ENCODE results near the gene TENT4A. TPM values are rescaled to one million over a fixed set of nuclear protein-coding genes. Genes with fewer than 3 reads are reported as not detected.

TENT4A gene
- total RNA-seq, 1 experiment from 2014 or later: 29.2 TPM

DNA sequence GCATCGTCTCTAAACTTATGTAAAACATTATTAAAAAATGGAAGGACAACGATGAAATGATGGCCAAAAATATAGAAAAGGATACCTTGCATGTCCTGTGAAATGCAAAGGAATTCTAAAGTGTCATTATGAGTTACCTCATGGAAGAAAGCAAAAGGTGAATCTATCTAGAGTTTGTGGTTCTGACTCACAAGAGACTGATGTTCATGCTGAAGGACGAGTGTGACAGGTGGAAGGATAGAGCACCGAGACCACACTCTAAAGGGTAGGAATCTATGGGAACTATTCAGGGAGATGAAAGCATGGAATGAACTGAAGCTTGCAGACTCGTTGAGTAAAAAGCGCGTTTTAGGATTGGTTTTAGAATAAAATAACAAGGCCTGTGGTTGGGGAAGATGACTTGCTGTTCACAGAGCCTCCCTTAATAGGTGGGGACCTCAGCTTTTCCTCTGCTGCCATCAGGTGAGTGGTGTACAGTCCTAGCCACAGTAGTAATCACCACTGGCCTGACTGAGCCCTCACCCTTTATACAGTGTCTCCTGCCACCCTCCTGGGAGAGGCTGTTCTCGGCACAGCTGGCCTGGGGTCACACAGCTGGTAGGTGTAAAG is 11.2 kb downstream of the TENT4A start (continued):
- TF ChIP-seq, protein P1, sequence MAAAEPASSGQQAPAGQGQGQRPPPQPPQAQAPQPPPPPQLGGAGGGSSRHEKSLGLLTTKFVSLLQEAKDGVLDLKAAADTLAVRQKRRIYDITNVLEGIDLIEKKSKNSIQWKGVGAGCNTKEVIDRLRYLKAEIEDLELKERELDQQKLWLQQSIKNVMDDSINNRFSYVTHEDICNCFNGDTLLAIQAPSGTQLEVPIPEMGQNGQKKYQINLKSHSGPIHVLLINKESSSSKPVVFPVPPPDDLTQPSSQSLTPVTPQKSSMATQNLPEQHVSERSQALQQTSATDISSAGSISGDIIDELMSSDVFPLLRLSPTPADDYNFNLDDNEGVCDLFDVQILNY (CRISPR knock-in tag; IDR thresholded peaks at IDR 0.05): no peak
- TF ChIP-seq ZNF396 (CRISPR knock-in tag; IDR thresholded peaks at IDR 0.05; ENCODE audit: borderline replicate concordance): no peak
- TF ChIP-seq, protein P2, sequence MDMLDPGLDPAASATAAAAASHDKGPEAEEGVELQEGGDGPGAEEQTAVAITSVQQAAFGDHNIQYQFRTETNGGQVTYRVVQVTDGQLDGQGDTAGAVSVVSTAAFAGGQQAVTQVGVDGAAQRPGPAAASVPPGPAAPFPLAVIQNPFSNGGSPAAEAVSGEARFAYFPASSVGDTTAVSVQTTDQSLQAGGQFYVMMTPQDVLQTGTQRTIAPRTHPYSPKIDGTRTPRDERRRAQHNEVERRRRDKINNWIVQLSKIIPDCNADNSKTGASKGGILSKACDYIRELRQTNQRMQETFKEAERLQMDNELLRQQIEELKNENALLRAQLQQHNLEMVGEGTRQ (CRISPR knock-in tag; IDR thresholded peaks at IDR 0.05): no peak
- no peak for TF ChIP-seq ETV6 (CRISPR knock-in tag; IDR thresholded peaks at IDR 0.05)
- no peak for TF ChIP-seq ZNF317 (CRISPR knock-in tag; IDR thresholded peaks at IDR 0.05; ENCODE audit: borderline replicate concordance, low read depth)
- TF ChIP-seq JUN (CRISPR knock-in tag; IDR thresholded peaks at IDR 0.05): no peak
- no peak for TF ChIP-seq RORB (CRISPR knock-in tag; IDR thresholded peaks at IDR 0.05)
- TF ChIP-seq NR2C2 (CRISPR knock-in tag; IDR thresholded peaks at IDR 0.05): no peak
- TF ChIP-seq USF1 (CRISPR knock-in tag; IDR thresholded peaks at IDR 0.05): no peak

DNA sequence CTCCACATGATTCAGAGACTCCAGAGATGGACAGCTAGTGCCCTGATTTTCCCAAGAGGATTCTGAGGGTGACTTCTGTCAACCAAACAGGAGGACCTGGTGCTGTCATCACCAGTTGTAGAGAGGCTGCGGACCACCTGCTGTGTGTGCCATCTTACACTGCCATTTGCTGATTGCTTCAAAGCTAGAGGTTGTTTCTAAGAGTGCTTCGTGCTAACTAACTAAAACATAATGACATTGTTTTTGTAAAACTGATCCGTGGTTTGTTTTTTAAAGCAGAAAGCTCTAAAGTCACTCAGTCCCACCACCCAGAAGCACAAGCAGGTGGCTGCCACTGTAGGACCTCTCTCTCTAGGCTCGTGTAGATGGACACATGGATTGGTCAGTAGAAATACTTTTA is 12.2 kb downstream of the TENT4A start:
- H3K27ac Mint-ChIP-seq: no peak overlapping the region
- ChIA-PET POLR2A (no interaction called here), CTCF (interaction anchor here (1.0 kb wide), 1 partner anchor 90 kb away, joined by 3 read pairs; no protein-coding TSS in a partner anchor)
- ATAC-seq (no peak), DNase-seq (ENCODE audit: low spot score) (no peak)
- TF ChIP-seq, protein P3, sequence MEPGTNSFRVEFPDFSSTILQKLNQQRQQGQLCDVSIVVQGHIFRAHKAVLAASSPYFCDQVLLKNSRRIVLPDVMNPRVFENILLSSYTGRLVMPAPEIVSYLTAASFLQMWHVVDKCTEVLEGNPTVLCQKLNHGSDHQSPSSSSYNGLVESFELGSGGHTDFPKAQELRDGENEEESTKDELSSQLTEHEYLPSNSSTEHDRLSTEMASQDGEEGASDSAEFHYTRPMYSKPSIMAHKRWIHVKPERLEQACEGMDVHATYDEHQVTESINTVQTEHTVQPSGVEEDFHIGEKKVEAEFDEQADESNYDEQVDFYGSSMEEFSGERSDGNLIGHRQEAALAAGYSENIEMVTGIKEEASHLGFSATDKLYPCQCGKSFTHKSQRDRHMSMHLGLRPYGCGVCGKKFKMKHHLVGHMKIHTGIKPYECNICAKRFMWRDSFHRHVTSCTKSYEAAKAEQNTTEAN (CRISPR knock-in tag; IDR thresholded peaks at IDR 0.05): no peak
- TF ChIP-seq ZNF425 (CRISPR knock-in tag; conservative IDR thresholded peaks at IDR 0.05): no peak
- TF ChIP-seq KAT7 (CRISPR knock-in tag; IDR thresholded peaks at IDR 0.05; ENCODE audit: borderline replicate concordance): no peak
- TF ChIP-seq PREB (CRISPR knock-in tag; IDR thresholded peaks at IDR 0.05; ENCODE audit: borderline replicate concordance): no peak
- no peak for TF ChIP-seq ELF4 (CRISPR knock-in tag; IDR thresholded peaks at IDR 0.05; ENCODE audit: low read depth)
- no peak for TF ChIP-seq SMAD3 (CRISPR knock-in tag; IDR thresholded peaks at IDR 0.05; ENCODE audit: borderline replicate concordance)
- no peak for TF ChIP-seq NFE2L1 (CRISPR knock-in tag; IDR thresholded peaks at IDR 0.05)
- TF ChIP-seq FOXJ3 (CRISPR knock-in tag; IDR thresholded peaks at IDR 0.05; ENCODE audit: borderline replicate concordance): no peak
- no peak for TF ChIP-seq JAZF1 (CRISPR knock-in tag; IDR thresholded peaks at IDR 0.05)
- no peak for TF ChIP-seq PRRX2 (CRISPR knock-in tag; IDR thresholded peaks at IDR 0.05)
- TF ChIP-seq RORB (CRISPR knock-in tag; IDR thresholded peaks at IDR 0.05): no peak
- peaks cover 73% of the 10 kb centered on the region for H3K4me1 Mint-ChIP-seq
- no peaks in the 10 kb centered on the region for H3K9me3 Mint-ChIP-seq
- H3K4me3 Mint-ChIP-seq: no peak overlapping the region
- peaks cover 3% of the 10 kb centered on the region; the same call in 1 of the 2 replicates for H3K36me3 Mint-ChIP-seq
- no peaks in the 10 kb centered on the region for H3K27me3 Mint-ChIP-seq (ENCODE audit: low read depth)

Data from WTC11 (cell line).